ENCODE measurements around the gene ORMDL3.

DNA sequence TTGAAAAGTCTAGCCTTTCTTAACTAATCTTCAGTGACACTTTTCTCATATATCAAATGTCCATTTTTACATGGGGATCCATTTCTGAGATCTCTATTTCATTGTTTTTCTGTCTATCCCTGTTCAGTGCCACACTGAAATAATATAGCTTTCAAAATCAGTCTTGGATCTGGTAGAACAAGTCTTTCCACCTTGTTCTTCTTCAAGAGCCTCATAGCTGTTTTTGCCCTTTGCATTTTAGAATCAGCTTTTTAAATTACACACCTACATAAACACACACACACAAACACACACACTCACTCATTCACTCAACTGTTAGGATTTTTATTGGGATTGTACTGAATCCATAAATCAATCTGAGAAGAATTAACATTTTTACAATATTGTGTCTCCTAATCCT lies 28.2 kb downstream of the ORMDL3 start:
- TF ChIP-seq, protein P1, sequence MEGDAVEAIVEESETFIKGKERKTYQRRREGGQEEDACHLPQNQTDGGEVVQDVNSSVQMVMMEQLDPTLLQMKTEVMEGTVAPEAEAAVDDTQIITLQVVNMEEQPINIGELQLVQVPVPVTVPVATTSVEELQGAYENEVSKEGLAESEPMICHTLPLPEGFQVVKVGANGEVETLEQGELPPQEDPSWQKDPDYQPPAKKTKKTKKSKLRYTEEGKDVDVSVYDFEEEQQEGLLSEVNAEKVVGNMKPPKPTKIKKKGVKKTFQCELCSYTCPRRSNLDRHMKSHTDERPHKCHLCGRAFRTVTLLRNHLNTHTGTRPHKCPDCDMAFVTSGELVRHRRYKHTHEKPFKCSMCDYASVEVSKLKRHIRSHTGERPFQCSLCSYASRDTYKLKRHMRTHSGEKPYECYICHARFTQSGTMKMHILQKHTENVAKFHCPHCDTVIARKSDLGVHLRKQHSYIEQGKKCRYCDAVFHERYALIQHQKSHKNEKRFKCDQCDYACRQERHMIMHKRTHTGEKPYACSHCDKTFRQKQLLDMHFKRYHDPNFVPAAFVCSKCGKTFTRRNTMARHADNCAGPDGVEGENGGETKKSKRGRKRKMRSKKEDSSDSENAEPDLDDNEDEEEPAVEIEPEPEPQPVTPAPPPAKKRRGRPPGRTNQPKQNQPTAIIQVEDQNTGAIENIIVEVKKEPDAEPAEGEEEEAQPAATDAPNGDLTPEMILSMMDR (conservative IDR thresholded peaks at IDR 0.05 in 1 of 2, IDR thresholded peaks at IDR 0.05 in 1 of 2; ENCODE audit: low read depth in 1 of 2, low read length in 2 of 2) = no peak
- no peak for TF ChIP-seq EZH2 (IDR thresholded peaks at IDR 0.05; ENCODE audit: low read length, missing control alignments)
